OCI-LY7 (cell line): Measurements from ENCODE around the gene STARD9.

ENCODE experiments used
- CTCF ChIP-seq: fragments of 200-600 bp; sonication (generic); conservative IDR thresholded peaks from 2 replicates; pipeline ENCODE4 v1.5.1; 2014; ENCODE audit warnings: mild to moderate bottlenecking, antibody characterized with exemption, low read length, moderate library complexity, mixed read lengths
- EZH2phosphoT487 ChIP-seq: fragments of 200-600 bp; sonication (generic); IDR thresholded peaks from 2 replicates; pipeline ENCODE4 v1.6.1; 2018; ENCODE audit warnings: low read depth, borderline replicate concordance, mild to moderate bottlenecking, mixed run types, antibody characterized with exemption, low read length, moderate library complexity, mixed read lengths

- TF ChIP-seq CTCF, result no peak
- TF ChIP-seq EZH2phosphoT487, result no peak
These were observed 120.2 kb downstream of the STARD9 start for GRCh38 chr15:42695527-42696071.
